ENCODE results near the gene KANK4. TPM values are rescaled to one million over a fixed set of nuclear protein-coding genes. Genes with fewer than 3 reads are reported as not detected.

Gene KANK4
- total and polyA plus RNA-seq, 2 of the 8 experiments (the other 6 are each of a cell fraction or from before 2014, with no cell fraction given), result 0.22 to 0.26 TPM

DNA sequence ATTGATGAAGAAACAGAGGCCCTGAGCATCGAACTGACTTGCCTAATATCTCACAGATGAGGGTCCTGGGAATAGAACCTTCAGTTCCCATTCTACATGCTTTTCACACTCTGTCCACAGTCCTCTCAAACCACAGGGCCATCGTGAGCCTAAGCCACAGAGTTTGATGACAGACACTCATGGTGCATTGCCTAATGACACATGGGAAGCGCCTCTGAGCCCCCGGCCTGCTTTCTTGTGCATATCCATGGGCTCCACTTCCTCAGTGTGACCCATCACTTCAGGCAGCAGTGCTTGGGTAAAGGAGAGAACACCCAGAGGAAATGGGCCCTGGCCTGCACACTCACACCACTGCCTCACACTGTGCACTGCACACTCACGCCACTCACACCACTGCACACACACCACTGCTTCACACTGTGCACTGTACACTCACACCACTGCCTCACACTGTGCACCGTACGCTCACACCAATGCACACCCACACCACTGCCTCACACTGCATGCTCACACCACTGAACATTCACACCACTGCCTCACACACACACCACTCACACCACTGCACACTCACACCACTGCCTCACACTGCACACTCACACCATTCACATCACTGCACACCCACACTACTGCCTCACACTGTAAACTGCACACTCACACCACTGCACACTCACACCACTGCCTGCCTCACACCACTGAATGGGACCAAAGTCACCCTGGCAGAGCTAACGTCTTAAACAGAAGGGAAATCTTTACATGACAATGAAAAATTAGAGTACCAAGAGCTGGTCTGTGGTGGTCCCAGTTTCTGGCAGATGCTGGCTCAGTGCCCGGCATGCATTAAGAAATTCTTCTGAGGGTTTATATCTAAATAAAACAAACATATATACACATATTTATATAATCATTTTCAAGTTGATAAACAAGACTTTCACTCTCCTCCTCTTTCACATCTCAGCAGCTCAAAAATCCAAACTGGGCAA lies 53.0 kb downstream of the KANK4 start (continued):
- TF ChIP-seq RAD21 (IDR thresholded peaks at IDR 0.05 in 1 of 2, conservative IDR thresholded peaks at IDR 0.05 in 1 of 2; ENCODE audit: low read depth in 2 of 2, low read length in 2 of 2) (no peak), BACH1 (IDR thresholded peaks at IDR 0.05; ENCODE audit: low read length) (no peak), FOSL1 (IDR thresholded peaks at IDR 0.05; ENCODE audit: insufficient read depth, low read depth, low read length) (no peak)

Measured in H1 (cell line).